Measurements from ENCODE around the gene HOXD12.

HOXD12 gene

GRCh38 chr2:176136374-176137251, 37.0 kb downstream of the HOXD12 start:
- DNase-seq, result peak; percentile 58

- DNase-seq, result no peak
Measured at GRCh38 chr2:176137252-176137580, 37.6 kb downstream of the HOXD12 start.

GRCh38 chr2:176137906-176138305, 38.3 kb downstream of the HOXD12 start:
- DNase-seq, result no peak

- DNase-seq, result no peak
Measured at GRCh38 chr2:176138526-176138922, 38.9 kb downstream of the HOXD12 start.

DNA sequence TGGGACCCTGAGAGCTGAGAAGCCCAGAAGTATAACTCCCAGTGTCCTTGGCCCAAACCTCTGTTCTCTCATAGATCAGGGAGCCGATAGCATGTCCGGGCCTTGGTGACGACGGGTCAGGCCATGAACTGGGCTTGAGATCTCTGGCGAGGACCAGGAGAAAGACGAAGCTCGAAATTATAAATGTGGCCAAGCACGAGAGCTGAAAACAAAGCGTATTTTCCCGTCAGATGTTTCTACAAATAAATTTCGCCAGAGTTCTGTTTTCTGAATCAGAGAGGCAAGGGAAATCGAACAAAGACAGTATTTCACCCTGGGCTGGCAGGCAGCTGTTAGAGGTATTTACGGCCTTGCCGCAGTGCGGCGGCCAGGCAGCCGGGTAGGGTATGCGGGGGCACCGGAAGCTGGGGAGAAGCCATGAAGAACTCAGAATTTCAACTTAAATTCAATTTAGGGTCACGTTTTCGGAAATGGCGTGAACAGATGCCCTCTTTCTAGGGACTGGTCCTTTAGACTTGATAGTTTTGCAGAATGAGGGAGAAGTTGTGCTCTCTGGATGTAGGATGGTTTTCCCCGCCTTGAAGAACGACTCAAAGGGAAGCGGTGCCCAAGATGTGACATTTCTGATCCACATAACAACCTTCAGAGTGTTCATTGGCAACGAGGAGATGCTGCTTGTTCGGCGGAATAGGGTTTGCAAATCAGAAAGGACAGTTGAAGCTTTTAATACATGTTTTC, 39.5 kb downstream of the HOXD12 start:
- DNase-seq, result no peak

GRCh38 chr2:176139661-176140512, 40.3 kb downstream of the HOXD12 start:
- DNase-seq, result peak; percentile 73

- peak; percentile 95 for DNase-seq
Measured at GRCh38 chr2:176140513-176141317, 41.1 kb downstream of the HOXD12 start.

- no peak for DNase-seq
Measured at GRCh38 chr2:176142281-176142680, 42.7 kb downstream of the HOXD12 start.

- DNase-seq, result no peak
Measured at GRCh38 chr2:176145085-176145969, 45.7 kb downstream of the HOXD12 start.

DNA sequence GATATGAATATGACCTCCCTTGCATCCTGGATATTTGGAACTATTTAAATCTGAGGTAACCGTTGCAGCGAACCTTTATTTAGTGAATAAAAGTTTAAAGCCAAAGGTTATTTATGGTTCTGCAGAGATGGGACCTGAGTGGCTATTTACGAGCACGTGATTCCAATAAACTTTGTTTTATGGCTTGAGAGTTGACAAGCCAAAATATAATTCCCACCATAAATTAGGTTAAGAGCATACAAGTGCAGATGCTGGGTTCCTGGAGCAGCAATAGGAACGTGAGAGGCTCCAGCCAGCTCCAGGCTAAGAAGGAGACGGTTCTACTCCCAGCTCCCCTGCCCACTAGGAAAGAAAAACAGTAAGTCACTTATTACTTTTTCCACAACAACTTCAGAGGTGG, 46.5 kb downstream of the HOXD12 start:
- no peak for DNase-seq

DNA sequence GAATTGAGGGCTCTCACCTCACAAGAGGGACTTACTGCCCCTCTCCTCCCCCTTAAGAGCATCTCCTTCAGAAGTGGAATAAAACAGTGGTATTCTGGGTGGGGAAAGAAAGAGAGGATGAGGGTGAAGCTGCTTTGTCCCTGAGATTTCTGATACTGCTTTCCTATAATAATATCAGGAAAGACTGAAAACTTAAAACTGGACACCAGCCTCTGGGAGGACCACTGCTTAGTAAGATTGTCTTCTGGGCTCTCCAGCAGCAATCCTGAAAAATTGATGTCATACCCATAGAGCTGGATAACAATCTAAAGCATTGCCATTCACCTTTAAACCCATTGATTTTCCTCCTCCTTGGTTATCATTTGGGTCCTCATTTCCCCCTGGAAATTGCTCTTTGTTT, 47.0 kb downstream of the HOXD12 start:
- no peak for DNase-seq

GRCh38 chr2:176147210-176147799, 47.7 kb downstream of the HOXD12 start:
- no peak for DNase-seq

GRCh38 chr2:176147800-176148496, 48.4 kb downstream of the HOXD12 start:
- no peak for DNase-seq

DNA sequence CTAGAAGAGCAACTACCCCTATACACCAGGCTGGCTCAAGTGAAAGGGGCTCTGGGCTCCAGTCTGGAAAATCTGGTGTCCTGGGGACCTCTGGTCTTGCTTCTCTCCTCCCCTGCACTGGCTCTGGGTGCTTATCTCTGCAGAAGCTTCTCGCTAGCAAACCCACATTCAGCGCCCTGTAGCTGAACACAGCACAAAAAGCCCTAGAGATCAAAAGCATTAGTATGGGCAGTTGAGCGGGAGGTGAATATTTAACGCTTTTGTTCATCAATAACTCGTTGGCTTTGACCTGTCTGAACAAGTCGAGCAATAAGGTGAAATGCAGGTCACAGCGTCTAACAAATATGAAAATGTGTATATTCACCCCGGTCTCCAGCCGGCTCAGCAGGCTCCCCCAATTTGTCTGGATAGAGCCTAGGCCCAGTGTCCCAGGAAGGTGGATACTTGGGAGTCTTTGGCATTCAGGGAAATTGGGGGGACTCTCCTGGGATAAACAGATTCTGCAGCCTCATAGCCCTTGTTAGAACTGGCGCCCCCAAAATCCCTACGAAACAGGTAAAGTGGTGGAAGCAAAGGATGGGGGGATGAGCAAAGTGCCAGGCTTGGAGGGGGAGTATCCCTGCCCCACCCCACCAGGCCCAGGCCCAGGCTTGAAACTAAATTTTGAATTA, 49.3 kb downstream of the HOXD12 start:
- DNase-seq, result no peak

DNA sequence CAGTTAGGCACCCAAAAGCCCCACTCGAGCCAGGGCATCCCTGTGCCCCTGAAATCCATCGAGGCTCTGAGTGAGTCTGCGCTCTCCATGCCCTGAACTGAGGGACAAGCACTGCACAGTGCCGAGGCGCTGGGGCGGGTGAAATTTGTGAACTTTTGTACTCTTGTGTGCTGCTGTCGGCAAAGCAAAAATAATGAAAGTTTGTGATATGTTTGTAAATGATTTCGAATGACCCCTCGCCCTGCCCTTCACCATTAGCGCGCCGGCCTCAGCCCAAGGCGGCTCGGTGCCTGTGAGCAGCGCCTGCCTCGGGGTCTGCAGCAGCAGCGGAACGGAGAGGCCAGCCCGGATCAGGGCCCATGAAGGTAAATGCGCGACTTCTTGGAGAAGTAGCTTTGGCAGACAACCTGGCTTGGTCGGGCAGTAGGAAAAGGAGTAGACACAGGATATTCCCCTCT, 49.9 kb downstream of the HOXD12 start:
- no peak for DNase-seq

- DNase-seq, result no peak
Measured at GRCh38 chr2:176149939-176150583, 50.5 kb downstream of the HOXD12 start.

GRCh38 chr2:176150584-176151441, 51.2 kb downstream of the HOXD12 start:
- no peak for DNase-seq

All from DMS53 (cell line).